GM12801 (cell line): ENCODE results near the gene KRT33B.

Experiments
- TF ChIP-seq, protein P1 (sequence below): IDR thresholded peaks from one replicate; pipeline ENCODE4 v1.5.1; 2011; ENCODE audit warnings: control low read depth; ENCODE audit not compliant: insufficient read length; ENCODE audit errors: extremely low read depth

KRT33B gene

DNA sequence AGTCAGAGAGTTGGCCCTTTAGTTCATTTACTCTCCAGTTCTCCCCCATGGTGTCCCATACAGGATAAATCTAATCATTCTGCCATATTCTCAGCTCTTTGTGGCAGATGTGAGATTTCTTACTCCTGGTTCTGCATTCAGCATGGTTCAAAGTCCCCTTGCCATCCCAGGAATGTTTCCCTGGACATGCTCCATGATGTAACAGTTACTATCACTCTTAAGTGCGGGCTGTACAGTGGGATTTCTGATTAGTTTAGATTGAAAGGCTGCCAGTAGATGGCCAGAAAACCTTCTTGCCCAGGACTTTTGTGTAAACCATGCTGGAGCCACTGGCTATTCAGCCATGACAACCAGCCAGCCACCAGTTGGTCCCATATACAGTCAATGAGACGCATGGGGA is 44.4 kb upstream of the KRT33B start:
- TF ChIP-seq, protein P1, sequence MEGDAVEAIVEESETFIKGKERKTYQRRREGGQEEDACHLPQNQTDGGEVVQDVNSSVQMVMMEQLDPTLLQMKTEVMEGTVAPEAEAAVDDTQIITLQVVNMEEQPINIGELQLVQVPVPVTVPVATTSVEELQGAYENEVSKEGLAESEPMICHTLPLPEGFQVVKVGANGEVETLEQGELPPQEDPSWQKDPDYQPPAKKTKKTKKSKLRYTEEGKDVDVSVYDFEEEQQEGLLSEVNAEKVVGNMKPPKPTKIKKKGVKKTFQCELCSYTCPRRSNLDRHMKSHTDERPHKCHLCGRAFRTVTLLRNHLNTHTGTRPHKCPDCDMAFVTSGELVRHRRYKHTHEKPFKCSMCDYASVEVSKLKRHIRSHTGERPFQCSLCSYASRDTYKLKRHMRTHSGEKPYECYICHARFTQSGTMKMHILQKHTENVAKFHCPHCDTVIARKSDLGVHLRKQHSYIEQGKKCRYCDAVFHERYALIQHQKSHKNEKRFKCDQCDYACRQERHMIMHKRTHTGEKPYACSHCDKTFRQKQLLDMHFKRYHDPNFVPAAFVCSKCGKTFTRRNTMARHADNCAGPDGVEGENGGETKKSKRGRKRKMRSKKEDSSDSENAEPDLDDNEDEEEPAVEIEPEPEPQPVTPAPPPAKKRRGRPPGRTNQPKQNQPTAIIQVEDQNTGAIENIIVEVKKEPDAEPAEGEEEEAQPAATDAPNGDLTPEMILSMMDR = no peak

DNA sequence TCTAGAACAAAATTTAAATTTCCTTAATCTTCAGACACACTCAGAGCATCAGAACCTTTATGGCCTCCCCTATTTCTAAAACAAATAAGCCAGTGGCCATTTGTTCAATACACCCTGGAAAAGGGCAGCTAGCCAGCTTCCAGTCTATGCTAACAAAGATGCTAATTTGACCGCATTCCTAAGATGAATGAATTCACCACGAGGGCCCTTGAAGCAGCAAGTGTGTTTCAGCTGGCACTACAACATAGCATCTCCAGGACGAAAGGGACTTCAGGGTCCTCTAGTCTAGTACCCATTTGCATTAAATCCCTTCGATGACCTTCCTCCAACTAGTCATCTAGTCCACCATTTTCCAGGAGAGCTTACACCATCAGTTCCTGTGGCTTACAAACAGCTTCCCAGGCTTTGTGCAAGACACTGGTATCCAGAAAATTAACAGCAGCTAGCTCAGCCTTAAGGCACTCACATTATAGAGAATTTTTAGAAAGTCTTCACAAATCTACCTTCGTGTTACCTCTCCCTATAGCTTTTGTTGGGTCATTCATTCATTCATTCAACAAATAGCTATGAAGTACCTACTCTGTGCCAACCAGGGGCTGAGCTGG is 43.8 kb upstream of the KRT33B start:
- TF ChIP-seq, protein P1 = no peak

- TF ChIP-seq, protein P1 = no peak
These were observed 41.6 kb upstream of the KRT33B start for GRCh38 chr17:41411072-41411840.

DNA sequence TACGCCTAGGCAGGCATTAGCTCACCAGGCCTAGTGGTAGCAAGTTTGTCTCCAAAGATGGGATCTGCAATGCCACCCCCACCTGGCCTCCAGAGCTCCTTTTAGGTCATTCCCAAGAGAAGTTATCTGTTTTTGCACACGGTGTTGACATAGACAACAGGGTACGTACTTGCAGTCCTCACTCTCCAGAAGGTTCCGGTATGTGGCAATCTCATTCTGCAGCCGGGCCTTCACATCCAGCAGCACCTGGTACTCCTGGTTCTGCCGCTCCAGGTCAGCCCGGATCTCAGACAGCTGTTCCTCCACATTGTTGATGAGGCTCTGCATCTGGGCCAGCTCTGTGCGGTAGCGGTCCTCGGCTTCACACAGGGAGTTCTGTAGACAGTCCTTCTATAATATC is 37.6 kb upstream of the KRT33B start:
- TF ChIP-seq, protein P1 = no peak

- TF ChIP-seq, protein P1 = no peak
These were observed 36.6 kb upstream of the KRT33B start for GRCh38 chr17:41406205-41406604.

GRCh38 chr17:41404024-41404671 is 34.5 kb upstream of the KRT33B start:
- TF ChIP-seq, protein P1 = no peak

DNA sequence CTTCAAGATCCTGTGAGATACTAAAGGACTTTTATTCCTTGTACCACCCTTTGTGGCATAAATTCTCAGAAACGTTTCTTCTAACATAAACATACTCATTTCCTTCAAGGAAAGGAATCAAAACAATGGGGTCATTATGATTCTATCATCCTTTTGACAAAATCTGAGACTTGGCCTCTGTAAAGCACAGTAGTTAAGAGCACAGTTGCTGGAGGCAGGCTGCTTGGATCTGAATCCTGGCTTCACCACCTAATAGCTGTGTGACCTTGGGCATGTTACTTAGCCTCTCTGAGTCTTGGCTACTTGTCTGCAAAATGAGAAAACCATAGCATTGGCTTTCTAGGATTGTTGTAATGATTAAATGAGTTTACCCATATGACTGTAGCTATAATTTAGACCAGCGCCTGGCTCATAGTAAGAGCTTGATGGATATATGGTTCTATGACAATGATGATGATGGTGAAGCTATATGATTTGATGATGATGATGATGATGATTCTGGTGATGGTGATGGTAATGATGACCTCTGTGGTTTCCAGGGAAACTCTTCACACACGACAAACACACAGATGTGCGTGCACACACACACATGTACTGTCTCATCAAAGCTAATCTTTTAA is 33.9 kb upstream of the KRT33B start:
- TF ChIP-seq, protein P1 = no peak
